Fibroblast of villous mesenchyme (primary cell): ENCODE measurements around the gene OGA. TPM values are rescaled to one million over a fixed set of nuclear protein-coding genes. Genes with fewer than 3 reads are reported as not detected.
A peak's percentile ranks its signal among the peaks of the same experiment; 100 is the strongest.

Experiments
- DNase-seq: peaks from one replicate; pipeline ENCODE4 v3.0.0-alpha.2; 2010; ENCODE audit warnings: low read depth
- H3K4me3 ChIP-seq: 2 replicates; pipeline ENCODE4 v1.5.1; 2011; ENCODE audit warnings: low read depth, mild to moderate bottlenecking, low read length
- total RNA-seq: library from RNA; depleted of rRNA; stranded (reverse); fragments of >200 nt; gene quantifications from 2 replicates; pipeline ENCODE4 v1.2.3, GENCODE V29; 2012
- TF ChIP-seq, protein P1 (sequence below): IDR thresholded peaks from 2 replicates; pipeline ENCODE4 v1.5.1; 2012; ENCODE audit warnings: low read depth, mild to moderate bottlenecking, low read length; ENCODE audit not compliant: insufficient read depth

OGA gene
- total RNA-seq: 80.3 and 93.1 TPM in 2 replicates

DNA sequence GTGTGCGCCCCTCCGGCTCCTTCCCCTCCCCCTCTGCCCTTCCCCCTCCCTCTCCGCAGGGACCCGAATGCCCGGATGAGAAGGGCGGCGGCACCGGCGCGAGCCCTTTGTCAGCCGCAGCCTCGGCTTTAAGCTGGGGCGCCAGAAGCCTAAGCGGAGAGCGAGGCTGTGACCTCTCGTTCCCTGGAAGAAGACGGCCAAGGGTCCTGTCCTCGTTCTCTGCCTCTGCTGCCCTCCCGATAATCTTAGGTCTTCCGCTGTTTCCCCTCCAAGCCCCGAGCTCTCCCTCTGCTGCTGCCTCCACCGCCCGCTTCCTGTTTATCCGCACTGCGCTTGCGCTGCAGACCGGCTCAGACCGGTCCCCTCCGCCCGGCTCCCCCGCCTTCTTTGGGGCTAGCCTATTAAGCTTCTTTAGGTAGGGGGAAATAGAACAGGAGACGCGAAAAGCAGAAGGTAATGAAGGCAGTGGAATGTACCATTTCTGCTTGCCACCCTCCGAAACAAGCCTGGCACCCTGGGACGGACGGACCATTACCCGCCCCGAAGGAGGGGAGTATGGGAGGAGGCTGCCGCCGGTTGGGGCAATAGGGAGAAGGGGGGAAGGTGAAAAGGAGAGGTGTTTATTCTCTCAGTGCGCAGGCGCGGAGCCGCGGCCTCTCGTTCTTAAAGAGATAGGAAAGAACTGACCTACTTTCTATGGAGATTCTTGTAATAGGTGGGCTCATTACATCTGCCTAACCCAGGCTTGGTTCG, at the start of gene OGA:
Gene OGA, minus strand, starts transcription at position 326 of the 753 bp plus-strand sequence. CDS start 422 bp downstream, outside the sequence.
- TF ChIP-seq, protein P1, sequence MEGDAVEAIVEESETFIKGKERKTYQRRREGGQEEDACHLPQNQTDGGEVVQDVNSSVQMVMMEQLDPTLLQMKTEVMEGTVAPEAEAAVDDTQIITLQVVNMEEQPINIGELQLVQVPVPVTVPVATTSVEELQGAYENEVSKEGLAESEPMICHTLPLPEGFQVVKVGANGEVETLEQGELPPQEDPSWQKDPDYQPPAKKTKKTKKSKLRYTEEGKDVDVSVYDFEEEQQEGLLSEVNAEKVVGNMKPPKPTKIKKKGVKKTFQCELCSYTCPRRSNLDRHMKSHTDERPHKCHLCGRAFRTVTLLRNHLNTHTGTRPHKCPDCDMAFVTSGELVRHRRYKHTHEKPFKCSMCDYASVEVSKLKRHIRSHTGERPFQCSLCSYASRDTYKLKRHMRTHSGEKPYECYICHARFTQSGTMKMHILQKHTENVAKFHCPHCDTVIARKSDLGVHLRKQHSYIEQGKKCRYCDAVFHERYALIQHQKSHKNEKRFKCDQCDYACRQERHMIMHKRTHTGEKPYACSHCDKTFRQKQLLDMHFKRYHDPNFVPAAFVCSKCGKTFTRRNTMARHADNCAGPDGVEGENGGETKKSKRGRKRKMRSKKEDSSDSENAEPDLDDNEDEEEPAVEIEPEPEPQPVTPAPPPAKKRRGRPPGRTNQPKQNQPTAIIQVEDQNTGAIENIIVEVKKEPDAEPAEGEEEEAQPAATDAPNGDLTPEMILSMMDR: no peak
- DNase-seq: peak; percentile 100
- peak within 1 kb of the TSS; percentile 99 for H3K4me3 ChIP-seq

DNA sequence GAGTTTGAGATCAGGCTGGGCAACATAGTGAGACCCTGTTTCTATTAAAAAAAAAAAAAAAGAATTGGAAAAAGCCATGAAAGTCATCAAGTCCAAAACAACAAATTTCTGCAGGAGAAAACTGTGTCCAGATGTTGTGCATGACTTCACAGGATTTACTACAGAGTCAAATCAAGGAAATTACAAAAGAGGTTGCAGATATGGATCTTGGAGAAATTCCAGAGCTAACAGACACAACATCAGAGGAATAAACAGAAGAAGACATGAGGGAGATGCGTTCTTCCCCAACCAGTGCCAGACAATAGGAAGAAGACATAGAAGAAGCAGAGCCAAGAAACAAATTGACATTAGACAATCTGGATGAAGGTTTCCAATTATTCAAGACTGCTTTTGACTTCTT, 49.7 kb upstream of the OGA start:
- H3K4me3 ChIP-seq: no peak overlapping the region
- TF ChIP-seq, protein P1: no peak
- peak; percentile 79 for DNase-seq

DNA sequence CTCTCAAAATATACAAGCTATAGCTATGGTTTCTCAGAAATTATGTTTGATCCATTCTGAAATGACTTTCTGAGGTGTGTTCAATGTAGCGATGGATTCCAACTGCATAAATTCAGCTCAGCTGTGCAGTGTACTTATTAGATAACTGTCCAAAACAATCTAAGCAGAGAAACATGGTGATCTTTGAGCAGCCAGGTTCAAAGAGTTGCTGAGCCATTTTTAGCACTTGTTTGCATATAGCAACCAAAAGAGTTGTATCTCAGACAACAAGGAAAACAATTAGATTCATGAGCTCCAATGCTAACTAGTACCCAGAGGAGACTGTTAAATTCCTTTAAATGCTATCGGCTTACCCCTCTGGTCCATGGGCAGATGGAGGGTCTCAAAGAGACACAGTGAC, 41.3 kb upstream of the OGA start:
- no peak for DNase-seq
- no peak overlapping the region for H3K4me3 ChIP-seq
- TF ChIP-seq, protein P1: no peak

DNA sequence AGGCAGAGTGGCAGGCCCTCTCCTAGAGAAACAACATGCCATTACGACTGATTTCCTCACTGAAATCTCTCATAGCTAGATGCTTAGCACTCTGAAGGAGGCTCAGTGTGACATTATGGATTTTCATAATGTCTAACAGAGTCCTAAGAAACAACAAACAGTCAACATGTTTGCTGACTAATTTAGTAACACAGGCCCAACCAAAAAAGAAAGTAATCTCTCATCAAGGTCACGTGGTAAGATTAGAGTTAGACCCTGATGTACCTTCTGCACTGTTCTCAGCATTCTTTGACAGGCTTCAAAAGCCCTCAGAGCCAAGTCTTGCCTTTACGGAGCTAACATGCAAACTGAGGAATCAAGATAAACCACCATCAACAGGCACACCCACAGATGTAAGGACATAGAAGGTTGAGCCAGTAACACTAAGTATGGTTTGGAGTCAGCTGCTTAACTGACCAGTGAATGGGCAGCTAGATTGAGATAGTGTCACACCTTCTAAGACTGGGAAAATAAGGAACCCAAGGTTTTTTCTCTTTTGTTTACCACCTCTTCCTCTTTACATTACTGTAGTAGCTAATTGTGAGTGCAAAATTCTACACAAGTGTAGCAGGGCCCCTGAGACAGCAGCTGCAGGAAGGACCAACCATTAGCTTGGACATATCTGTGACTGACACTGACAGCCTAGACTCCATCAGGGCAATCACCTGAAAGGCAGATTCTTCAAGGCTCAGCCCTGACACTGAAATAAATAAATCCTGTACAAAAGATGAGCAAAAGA, 40.7 kb upstream of the OGA start:
- TF ChIP-seq, protein P1: no peak

DNA sequence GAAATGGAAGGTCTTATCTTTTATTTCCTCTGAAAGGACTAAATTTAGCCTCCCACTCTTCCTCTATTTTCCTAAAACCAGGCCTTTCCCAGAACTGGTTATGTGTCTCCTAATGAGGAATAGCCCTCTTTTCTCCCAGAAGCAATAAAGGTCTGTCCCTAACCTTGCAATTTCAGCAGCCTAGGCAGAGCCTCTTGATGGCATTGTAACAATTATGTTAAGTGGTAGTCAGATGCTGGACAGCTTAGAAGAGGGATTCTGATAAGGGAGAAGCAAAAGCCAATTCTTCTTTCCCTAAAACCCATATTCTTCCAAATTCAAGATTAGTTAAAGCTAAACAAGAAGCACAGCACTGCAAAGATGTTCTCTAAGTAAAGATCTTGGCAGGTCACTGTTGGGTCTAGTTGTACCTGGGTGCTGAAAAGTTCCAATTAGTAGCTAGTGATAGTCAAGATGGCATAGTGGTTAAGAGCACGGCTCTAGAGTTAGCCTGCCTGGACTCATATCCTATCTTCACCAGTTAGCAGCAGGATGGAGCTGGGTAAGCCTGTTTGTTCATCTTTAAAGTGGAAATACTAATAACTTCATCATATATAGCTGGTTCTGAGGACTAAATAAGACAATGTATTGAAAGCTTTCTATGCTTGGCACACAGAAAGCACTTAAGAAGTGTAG, 39.7 kb upstream of the OGA start:
- DNase-seq: no peak
- no peak overlapping the region for H3K4me3 ChIP-seq
- TF ChIP-seq, protein P1: no peak

More for the DNA sequence above, 40.7 kb upstream of the OGA start:
- no peak overlapping the region for H3K4me3 ChIP-seq
- DNase-seq: no peak

DNA sequence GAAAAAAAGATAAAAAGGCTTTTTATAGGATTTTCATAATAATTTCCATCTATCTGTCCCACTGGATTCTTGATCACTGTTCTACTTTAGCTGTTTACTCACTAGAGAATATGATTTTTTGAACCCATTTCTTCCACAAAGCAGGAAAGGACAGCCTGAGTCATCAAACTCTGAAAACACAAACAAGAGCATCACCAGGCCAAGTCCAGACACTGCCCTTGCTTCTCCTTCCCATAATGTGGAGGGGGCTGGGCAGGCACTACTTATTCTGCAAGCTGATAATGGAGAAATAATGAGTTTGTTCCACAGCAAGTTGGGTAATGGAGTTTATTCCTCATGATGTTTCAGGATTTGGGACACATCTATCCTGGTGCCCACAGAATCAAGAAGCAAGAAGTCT, 38.4 kb upstream of the OGA start:
- DNase-seq: peak; percentile 61
- H3K4me3 ChIP-seq: no peak overlapping the region
- TF ChIP-seq, protein P1: no peak
